WTC11 (cell line): Measurements from ENCODE around the gene NAA60. TPM values are rescaled to one million over a fixed set of nuclear protein-coding genes. Genes with fewer than 3 reads are reported as not detected.

Experiments used
- ARID4B ChIP-seq: sonication (generic); formaldehyde crosslinking; IDR thresholded peaks from 2 replicates; pipeline ENCODE4 v1.8.0; 2023; ENCODE audit warnings: missing genetic modification reagents, mild to moderate bottlenecking, borderline replicate concordance
- ATF3 ChIP-seq: sonication (generic); formaldehyde crosslinking; conservative IDR thresholded peaks from 2 replicates; pipeline ENCODE4 v1.8.1; 2022; ENCODE audit warnings: mild to moderate bottlenecking, missing genetic modification reagents
- CREB1 ChIP-seq: sonication (generic); formaldehyde crosslinking; IDR thresholded peaks from 2 replicates; pipeline ENCODE4 v1.8.0; 2023; ENCODE audit warnings: mild to moderate bottlenecking, missing genetic modification reagents
- CREM ChIP-seq: sonication (generic); formaldehyde crosslinking; IDR thresholded peaks from 2 replicates; pipeline ENCODE4 v1.8.1; 2022; ENCODE audit warnings: mild to moderate bottlenecking, missing genetic modification reagents, moderate library complexity
- GABPB1 ChIP-seq: sonication (generic); formaldehyde crosslinking; IDR thresholded peaks from 2 replicates; pipeline ENCODE4 v1.8.1; 2023; ENCODE audit warnings: mild to moderate bottlenecking, missing genetic modification reagents
- IRF2 ChIP-seq: sonication (generic); formaldehyde crosslinking; IDR thresholded peaks from 2 replicates; pipeline ENCODE4 v1.8.0; 2022; ENCODE audit warnings: low read depth, missing genetic modification reagents, borderline replicate concordance
- JUN ChIP-seq: sonication (generic); formaldehyde crosslinking; IDR thresholded peaks from 2 replicates; pipeline ENCODE4 v1.8.0; 2023; ENCODE audit warnings: mild to moderate bottlenecking, missing genetic modification reagents
- MYBL2 ChIP-seq: sonication (generic); formaldehyde crosslinking; IDR thresholded peaks from 2 replicates; pipeline ENCODE4 v1.8.1; 2023; ENCODE audit warnings: mild to moderate bottlenecking, moderate library complexity, missing genetic modification reagents
- NFYB ChIP-seq: sonication (generic); formaldehyde crosslinking; conservative IDR thresholded peaks from 2 replicates; pipeline ENCODE4 v1.8.0; 2022; ENCODE audit warnings: low read depth, missing genetic modification reagents
- SMAD4 ChIP-seq: sonication (generic); formaldehyde crosslinking; IDR thresholded peaks from 2 replicates; pipeline ENCODE4 v1.8.0; 2022; ENCODE audit warnings: mild to moderate bottlenecking, missing genetic modification reagents
- TEAD1 ChIP-seq: sonication (generic); formaldehyde crosslinking; IDR thresholded peaks from 2 replicates; pipeline ENCODE4 v1.8.0; 2022; ENCODE audit warnings: mild to moderate bottlenecking, missing genetic modification reagents
- TP53 ChIP-seq: sonication (generic); formaldehyde crosslinking; IDR thresholded peaks from 2 replicates; pipeline ENCODE4 v1.8.1; 2023; ENCODE audit warnings: mild to moderate bottlenecking, missing genetic modification reagents
- ZBTB21 ChIP-seq: sonication (generic); formaldehyde crosslinking; IDR thresholded peaks from 2 replicates; pipeline ENCODE4 v1.8.1; 2023; ENCODE audit warnings: mild to moderate bottlenecking, missing genetic modification reagents, borderline replicate concordance
- ZNF121 ChIP-seq: sonication (generic); formaldehyde crosslinking; IDR thresholded peaks from 2 replicates; pipeline ENCODE4 v1.8.0; 2023; ENCODE audit warnings: missing genetic modification reagents
- ZNF219 ChIP-seq: sonication (generic); formaldehyde crosslinking; IDR thresholded peaks from 2 replicates; pipeline ENCODE4 v1.8.0; 2023; ENCODE audit warnings: missing genetic modification reagents, mild to moderate bottlenecking, borderline replicate concordance
- ZNF232 ChIP-seq: sonication (generic); formaldehyde crosslinking; IDR thresholded peaks from 2 replicates; pipeline ENCODE4 v1.8.0; 2022; ENCODE audit warnings: mild to moderate bottlenecking, missing genetic modification reagents
- ZNF281 ChIP-seq: sonication (generic); formaldehyde crosslinking; IDR thresholded peaks from 2 replicates; pipeline ENCODE4 v1.8.0; 2023; ENCODE audit warnings: mild to moderate bottlenecking, missing genetic modification reagents
- ZNF317 ChIP-seq: sonication (generic); formaldehyde crosslinking; IDR thresholded peaks from 2 replicates; pipeline ENCODE4 v1.8.1; 2023; ENCODE audit warnings: low read depth, mild to moderate bottlenecking, moderate library complexity, missing genetic modification reagents, borderline replicate concordance
- total RNA-seq: library from RNA; stranded (reverse); gene quantifications from 3 replicates; pipeline ENCODE4 v1.2.3, GENCODE V29; 2021
- TF ChIP-seq, protein P1 (sequence below): sonication (generic); formaldehyde crosslinking; IDR thresholded peaks from 2 replicates; pipeline ENCODE4 v1.8.1; 2023; ENCODE audit warnings: mild to moderate bottlenecking, moderate library complexity, missing genetic modification reagents
- TF ChIP-seq, protein P2 (sequence below): sonication (generic); formaldehyde crosslinking; IDR thresholded peaks from 2 replicates; pipeline ENCODE4 v1.8.0; 2022; ENCODE audit warnings: mild to moderate bottlenecking, missing genetic modification reagents
- TF ChIP-seq, protein P3 (sequence below): sonication (generic); formaldehyde crosslinking; IDR thresholded peaks from 2 replicates; pipeline ENCODE4 v1.8.0; 2022; ENCODE audit warnings: missing genetic modification reagents
- TF ChIP-seq, protein P4 (sequence below): sonication (generic); formaldehyde crosslinking; IDR thresholded peaks from 2 replicates; pipeline ENCODE4 v1.8.0; 2022; ENCODE audit warnings: mild to moderate bottlenecking, missing genetic modification reagents

The NAA60 gene
- total RNA-seq, 1 experiment from 2014 or later = 50.3 TPM

GRCh38 chr16:3400779-3401688, 42.4 kb upstream of the NAA60 start, which contains the start of the genes ZNF174 and ZSCAN32 (continued):
- peak; percentile 81; the same call in 1 of the 2 replicates for TF ChIP-seq ARID4B (CRISPR knock-in tag)
- no peak for TF ChIP-seq IRF2 (CRISPR knock-in tag)
- peak; percentile 70; the same call in 1 of the 2 replicates for TF ChIP-seq MYBL2
- peak; percentile 79 for TF ChIP-seq TP53 (CRISPR knock-in tag)
- TF ChIP-seq, protein P1, sequence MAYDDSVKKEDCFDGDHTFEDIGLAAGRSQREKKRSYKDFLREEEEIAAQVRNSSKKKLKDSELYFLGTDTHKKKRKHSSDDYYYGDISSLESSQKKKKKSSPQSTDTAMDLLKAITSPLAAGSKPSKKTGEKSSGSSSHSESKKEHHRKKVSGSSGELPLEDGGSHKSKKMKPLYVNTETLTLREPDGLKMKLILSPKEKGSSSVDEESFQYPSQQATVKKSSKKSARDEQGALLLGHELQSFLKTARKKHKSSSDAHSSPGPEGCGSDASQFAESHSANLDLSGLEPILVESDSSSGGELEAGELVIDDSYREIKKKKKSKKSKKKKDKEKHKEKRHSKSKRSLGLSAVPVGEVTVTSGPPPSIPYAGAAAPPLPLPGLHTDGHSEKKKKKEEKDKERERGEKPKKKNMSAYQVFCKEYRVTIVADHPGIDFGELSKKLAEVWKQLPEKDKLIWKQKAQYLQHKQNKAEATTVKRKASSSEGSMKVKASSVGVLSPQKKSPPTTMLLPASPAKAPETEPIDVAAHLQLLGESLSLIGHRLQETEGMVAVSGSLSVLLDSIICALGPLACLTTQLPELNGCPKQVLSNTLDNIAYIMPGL (CRISPR knock-in tag) = peak; percentile 4; the same call in 1 of the 2 replicates
- TF ChIP-seq, protein P2, sequence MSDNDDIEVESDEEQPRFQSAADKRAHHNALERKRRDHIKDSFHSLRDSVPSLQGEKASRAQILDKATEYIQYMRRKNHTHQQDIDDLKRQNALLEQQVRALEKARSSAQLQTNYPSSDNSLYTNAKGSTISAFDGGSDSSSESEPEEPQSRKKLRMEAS (CRISPR knock-in tag) = peak; percentile 83
- TF ChIP-seq GABPB1 (CRISPR knock-in tag) = peak; percentile 68
- peak; percentile 63; the same call in 1 of the 2 replicates for TF ChIP-seq SMAD4 (CRISPR knock-in tag)
- 0 out of 2 replicates have a peak, but pooled peaks have one; percentile 27 for TF ChIP-seq TEAD1
- no peak; the same call in 1 of the 2 replicates for TF ChIP-seq ZNF219 (CRISPR knock-in tag)
- TF ChIP-seq ZNF281 (CRISPR knock-in tag) = peak; percentile 49; the same call in 1 of the 2 replicates
- TF ChIP-seq, protein P3, sequence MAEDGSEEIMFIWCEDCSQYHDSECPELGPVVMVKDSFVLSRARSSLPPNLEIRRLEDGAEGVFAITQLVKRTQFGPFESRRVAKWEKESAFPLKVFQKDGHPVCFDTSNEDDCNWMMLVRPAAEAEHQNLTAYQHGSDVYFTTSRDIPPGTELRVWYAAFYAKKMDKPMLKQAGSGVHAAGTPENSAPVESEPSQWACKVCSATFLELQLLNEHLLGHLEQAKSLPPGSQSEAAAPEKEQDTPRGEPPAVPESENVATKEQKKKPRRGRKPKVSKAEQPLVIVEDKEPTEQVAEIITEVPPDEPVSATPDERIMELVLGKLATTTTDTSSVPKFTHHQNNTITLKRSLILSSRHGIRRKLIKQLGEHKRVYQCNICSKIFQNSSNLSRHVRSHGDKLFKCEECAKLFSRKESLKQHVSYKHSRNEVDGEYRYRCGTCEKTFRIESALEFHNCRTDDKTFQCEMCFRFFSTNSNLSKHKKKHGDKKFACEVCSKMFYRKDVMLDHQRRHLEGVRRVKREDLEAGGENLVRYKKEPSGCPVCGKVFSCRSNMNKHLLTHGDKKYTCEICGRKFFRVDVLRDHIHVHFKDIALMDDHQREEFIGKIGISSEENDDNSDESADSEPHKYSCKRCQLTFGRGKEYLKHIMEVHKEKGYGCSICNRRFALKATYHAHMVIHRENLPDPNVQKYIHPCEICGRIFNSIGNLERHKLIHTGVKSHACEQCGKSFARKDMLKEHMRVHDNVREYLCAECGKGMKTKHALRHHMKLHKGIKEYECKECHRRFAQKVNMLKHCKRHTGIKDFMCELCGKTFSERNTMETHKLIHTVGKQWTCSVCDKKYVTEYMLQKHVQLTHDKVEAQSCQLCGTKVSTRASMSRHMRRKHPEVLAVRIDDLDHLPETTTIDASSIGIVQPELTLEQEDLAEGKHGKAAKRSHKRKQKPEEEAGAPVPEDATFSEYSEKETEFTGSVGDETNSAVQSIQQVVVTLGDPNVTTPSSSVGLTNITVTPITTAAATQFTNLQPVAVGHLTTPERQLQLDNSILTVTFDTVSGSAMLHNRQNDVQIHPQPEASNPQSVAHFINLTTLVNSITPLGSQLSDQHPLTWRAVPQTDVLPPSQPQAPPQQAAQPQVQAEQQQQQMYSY (CRISPR knock-in tag) = 0 out of 2 replicates have a peak, but pooled peaks have one; percentile 10
- TF ChIP-seq ZBTB21 (CRISPR knock-in tag) = no peak
- TF ChIP-seq CREB1 (CRISPR knock-in tag) = no peak
- TF ChIP-seq, protein P4, sequence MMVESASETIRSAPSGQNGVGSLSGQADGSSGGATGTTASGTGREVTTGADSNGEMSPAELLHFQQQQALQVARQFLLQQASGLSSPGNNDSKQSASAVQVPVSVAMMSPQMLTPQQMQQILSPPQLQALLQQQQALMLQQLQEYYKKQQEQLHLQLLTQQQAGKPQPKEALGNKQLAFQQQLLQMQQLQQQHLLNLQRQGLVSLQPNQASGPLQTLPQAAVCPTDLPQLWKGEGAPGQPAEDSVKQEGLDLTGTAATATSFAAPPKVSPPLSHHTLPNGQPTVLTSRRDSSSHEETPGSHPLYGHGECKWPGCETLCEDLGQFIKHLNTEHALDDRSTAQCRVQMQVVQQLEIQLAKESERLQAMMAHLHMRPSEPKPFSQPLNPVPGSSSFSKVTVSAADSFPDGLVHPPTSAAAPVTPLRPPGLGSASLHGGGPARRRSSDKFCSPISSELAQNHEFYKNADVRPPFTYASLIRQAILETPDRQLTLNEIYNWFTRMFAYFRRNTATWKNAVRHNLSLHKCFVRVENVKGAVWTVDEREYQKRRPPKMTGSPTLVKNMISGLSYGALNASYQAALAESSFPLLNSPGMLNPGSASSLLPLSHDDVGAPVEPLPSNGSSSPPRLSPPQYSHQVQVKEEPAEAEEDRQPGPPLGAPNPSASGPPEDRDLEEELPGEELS = peak; percentile 82; the same call in 1 of the 2 replicates
- TF ChIP-seq ZNF317 (CRISPR knock-in tag) = 0 out of 2 replicates have a peak, but pooled peaks have one; percentile 23
- peak; percentile 73 for TF ChIP-seq CREM
- TF ChIP-seq ZNF232 = peak; percentile 89; the same call in 1 of the 2 replicates
- TF ChIP-seq ATF3 (CRISPR knock-in tag) = no peak
- no peak for TF ChIP-seq ZNF121 (CRISPR knock-in tag)
- TF ChIP-seq NFYB (CRISPR knock-in tag) = peak; percentile 93
- peak; percentile 68; the same call in 1 of the 2 replicates for TF ChIP-seq JUN
